ENCODE measurements around the gene SNRNP70. TPM values are rescaled to one million over a fixed set of nuclear protein-coding genes. Genes with fewer than 3 reads are reported as not detected.
A peak's percentile ranks its signal among the peaks of the same experiment; 100 is the strongest.

The SNRNP70 gene
- total and polyA plus RNA-seq, 2 donors, result 166 to 191 TPM

DNA sequence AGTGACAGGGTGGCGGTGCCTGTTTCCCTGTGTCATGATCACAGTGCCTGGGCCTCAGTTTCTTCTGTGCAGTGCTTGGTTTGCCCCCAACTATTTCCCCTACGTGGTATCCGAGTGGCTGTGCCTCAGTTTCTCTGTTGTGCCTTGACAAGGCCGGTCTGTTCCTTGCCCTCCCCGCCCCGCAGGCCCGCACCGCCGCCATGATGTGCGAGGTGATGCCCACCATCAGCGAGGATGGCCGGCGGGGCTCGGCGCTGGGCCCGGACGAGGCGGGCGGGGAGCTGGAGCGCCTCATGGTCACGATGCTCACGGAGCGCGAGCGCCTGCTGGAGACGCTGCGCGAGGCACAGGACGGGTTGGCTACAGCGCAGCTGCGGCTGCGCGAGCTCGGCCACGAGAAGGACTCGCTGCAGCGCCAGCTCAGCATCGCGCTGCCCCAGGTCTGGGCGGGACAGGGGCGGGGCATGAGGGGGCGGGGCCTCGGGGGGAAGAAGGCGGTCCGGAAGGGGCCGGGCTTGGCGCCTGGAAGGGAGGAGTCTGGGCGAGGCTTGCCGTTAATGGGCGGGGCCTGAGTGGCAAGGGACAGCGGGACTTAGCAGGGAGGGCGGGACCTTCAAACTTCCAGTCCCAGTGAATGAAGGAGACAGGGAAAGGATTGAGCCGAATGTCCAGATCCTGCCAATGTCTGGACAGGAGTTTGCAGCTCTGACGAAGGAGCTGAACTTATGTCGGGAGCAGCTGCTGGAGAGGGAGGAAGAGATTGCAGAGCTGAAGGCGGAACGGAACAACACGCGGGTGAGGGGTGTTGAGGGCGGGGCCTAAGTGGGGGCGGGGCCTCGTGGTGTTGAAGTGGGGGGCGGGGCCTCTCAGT is 42.7 kb downstream of the SNRNP70 start:
- 3% methylated on average over 63 of the region's 63 CpGs for WGBS
- peak; percentile 93 for DNase-seq (ENCODE audit: extremely low spot score)
- H3K36me3 ChIP-seq (ENCODE audit: insufficient read depth), result no peaks in the 10 kb centered on the region
- H3K27ac ChIP-seq (ENCODE audit: low read depth), result peak overlapping the region; percentile 44
- no peaks in the 10 kb centered on the region for H3K4me1 ChIP-seq (ENCODE audit: insufficient read depth)
- H3K4me3 ChIP-seq (ENCODE audit: low read depth, low read length), result peak overlapping the region; percentile 14

GRCh38 chr19:49128545-49129237 is 43.4 kb downstream of the SNRNP70 start:
- H3K4me3 ChIP-seq (ENCODE audit: low read depth, low read length), result no peak overlapping the region
- DNase-seq (ENCODE audit: extremely low spot score), result no peak
- H3K27ac ChIP-seq (ENCODE audit: low read depth), result no peak overlapping the region
- H3K36me3 ChIP-seq (ENCODE audit: insufficient read depth), result no peaks in the 10 kb centered on the region
- WGBS, result 67% methylated on average over 15 of the region's 15 CpGs
- no peaks in the 10 kb centered on the region for H3K4me1 ChIP-seq (ENCODE audit: insufficient read depth)

- DNase-seq (ENCODE audit: extremely low spot score), result no peak
- 66% methylated on average over 16 of the region's 16 CpGs for WGBS
- no peak overlapping the region for H3K27ac ChIP-seq (ENCODE audit: low read depth)
Observed at GRCh38 chr19:49129238-49129583, 44.0 kb downstream of the SNRNP70 start.

GRCh38 chr19:49130325-49130724 is 45.1 kb downstream of the SNRNP70 start:
- H3K4me1 ChIP-seq (ENCODE audit: insufficient read depth), result no peaks in the 10 kb centered on the region
- no peak for DNase-seq (ENCODE audit: extremely low spot score)
- no peaks in the 10 kb centered on the region for H3K36me3 ChIP-seq (ENCODE audit: insufficient read depth)
- no peak overlapping the region for H3K27ac ChIP-seq (ENCODE audit: low read depth)
- H3K4me3 ChIP-seq (ENCODE audit: low read depth, low read length), result no peak overlapping the region
- 95% methylated on average over 24 of the region's 24 CpGs for WGBS

More at GRCh38 chr19:49129238-49129583, 44.0 kb downstream of the SNRNP70 start:
- Histone ChIP-seq H3K36me3 (ENCODE audit: insufficient read depth) (no peaks in the 10 kb centered on the region), H3K4me3 (ENCODE audit: low read depth, low read length) (no peak overlapping the region), H3K4me1 (ENCODE audit: insufficient read depth) (no peaks in the 10 kb centered on the region)

GRCh38 chr19:49132974-49133609 is 47.8 kb downstream of the SNRNP70 start:
- Histone ChIP-seq H3K27ac (ENCODE audit: low read depth) (no peak overlapping the region), H3K4me3 (ENCODE audit: low read depth, low read length) (no peak overlapping the region), H3K36me3 (ENCODE audit: insufficient read depth) (no peaks in the 10 kb centered on the region), H3K4me1 (ENCODE audit: insufficient read depth) (no peaks in the 10 kb centered on the region)
- 14% methylated on average over 49 of the region's 49 CpGs for WGBS
- DNase-seq (ENCODE audit: extremely low spot score), result no peak

GRCh38 chr19:49133621-49134454 is 48.6 kb downstream of the SNRNP70 start:
- Histone ChIP-seq H3K36me3 (ENCODE audit: insufficient read depth) (no peaks in the 10 kb centered on the region), H3K4me3 (ENCODE audit: low read depth, low read length) (no peak overlapping the region), H3K27ac (ENCODE audit: low read depth) (no peak overlapping the region), H3K4me1 (ENCODE audit: insufficient read depth) (no peaks in the 10 kb centered on the region)
- WGBS, result 19% methylated on average over 42 of the region's 42 CpGs
- DNase-seq (ENCODE audit: extremely low spot score), result no peak

GRCh38 chr19:49135686-49136085 is 50.4 kb downstream of the SNRNP70 start:
- H3K27ac ChIP-seq (ENCODE audit: low read depth), result peak overlapping the region; percentile 25

DNA sequence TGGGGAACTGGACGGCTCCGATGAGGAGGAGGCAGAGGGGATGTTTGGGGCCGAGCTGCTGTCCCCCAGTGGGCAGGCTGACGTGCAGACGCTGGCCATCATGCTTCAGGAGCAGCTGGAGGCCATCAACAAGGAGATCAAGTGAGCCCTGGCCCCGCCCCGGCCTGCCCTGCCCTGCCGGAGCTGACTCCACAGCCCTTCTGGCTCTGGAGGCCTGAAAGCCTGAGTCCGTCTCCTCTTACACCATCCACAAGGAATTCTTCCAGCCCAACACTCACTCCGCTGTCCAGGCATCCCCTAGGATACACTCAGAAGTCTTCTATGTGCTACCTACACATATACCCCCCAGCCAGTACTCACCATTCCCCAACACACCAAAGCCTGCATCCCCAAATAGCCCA is 51.5 kb downstream of the SNRNP70 start:
- 59% methylated on average over 10 of the region's 10 CpGs for WGBS
- Histone ChIP-seq H3K36me3 (ENCODE audit: insufficient read depth) (no peaks in the 10 kb centered on the region), H3K4me3 (ENCODE audit: low read depth, low read length) (no peak overlapping the region), H3K27ac (ENCODE audit: low read depth) (no peak overlapping the region), H3K4me1 (ENCODE audit: insufficient read depth) (no peaks in the 10 kb centered on the region)
- DNase-seq (ENCODE audit: extremely low spot score), result no peak

More at GRCh38 chr19:49135686-49136085, 50.4 kb downstream of the SNRNP70 start:
- Histone ChIP-seq H3K4me3 (ENCODE audit: low read depth, low read length) (no peak overlapping the region), H3K36me3 (ENCODE audit: insufficient read depth) (no peaks in the 10 kb centered on the region), H3K4me1 (ENCODE audit: insufficient read depth) (no peaks in the 10 kb centered on the region)
- DNase-seq (ENCODE audit: extremely low spot score), result no peak
- 92% methylated on average over 5 of the region's 5 CpGs for WGBS

DNA sequence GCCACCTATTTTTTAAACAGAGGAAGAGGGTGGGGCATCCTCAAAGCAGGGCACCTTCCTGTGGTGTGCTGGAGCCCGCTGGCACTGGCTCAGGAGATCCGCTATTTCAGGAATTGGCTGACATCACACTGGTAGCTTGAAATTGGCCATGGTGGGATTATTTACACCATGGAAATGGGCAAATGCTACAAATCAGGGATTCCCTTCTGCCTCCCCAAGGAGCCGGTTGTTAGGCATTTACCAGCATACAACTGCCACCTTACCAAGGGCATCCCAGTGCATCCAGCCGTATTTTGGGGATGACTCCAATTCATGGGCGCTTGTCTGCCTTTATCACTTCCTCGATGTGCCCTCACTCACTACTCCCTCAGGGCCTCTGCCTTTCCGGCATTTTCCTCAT is 55.7 kb downstream of the SNRNP70 start:
- Histone ChIP-seq H3K27ac (ENCODE audit: low read depth) (no peak overlapping the region), H3K4me3 (ENCODE audit: low read depth, low read length) (no peak overlapping the region), H3K36me3 (ENCODE audit: insufficient read depth) (no peaks in the 10 kb centered on the region), H3K4me1 (ENCODE audit: insufficient read depth) (no peaks in the 10 kb centered on the region)
- WGBS, result 86% methylated on average over 7 of the region's 7 CpGs
- DNase-seq (ENCODE audit: extremely low spot score), result no peak

DNA sequence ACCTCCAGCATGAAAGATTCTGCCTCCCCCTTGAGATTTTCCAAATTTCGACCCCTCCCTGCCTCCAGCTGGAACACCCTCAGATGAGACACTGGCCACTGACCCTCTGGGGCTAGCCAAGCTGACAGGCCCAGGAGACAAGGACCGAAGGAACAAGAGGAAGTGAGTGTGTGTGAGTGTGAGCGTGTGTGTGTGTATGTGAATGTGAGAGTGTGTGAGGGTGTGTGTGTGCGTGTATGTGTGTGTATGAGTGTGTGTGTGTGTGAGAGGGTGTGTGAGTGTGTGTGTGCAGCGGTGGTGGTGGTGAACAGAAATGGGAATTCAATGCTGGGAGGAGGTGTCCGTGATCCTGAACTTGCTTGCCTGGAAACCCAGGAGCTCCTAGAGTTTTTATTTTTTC is 56.1 kb downstream of the SNRNP70 start:
- H3K4me3 ChIP-seq (ENCODE audit: low read depth, low read length), result no peak overlapping the region
- H3K4me1 ChIP-seq (ENCODE audit: insufficient read depth), result no peaks in the 10 kb centered on the region
- WGBS, result 79% methylated on average over 6 of the region's 6 CpGs
- no peaks in the 10 kb centered on the region for H3K36me3 ChIP-seq (ENCODE audit: insufficient read depth)
- no peak for DNase-seq (ENCODE audit: extremely low spot score)
- no peak overlapping the region for H3K27ac ChIP-seq (ENCODE audit: low read depth)

DNA sequence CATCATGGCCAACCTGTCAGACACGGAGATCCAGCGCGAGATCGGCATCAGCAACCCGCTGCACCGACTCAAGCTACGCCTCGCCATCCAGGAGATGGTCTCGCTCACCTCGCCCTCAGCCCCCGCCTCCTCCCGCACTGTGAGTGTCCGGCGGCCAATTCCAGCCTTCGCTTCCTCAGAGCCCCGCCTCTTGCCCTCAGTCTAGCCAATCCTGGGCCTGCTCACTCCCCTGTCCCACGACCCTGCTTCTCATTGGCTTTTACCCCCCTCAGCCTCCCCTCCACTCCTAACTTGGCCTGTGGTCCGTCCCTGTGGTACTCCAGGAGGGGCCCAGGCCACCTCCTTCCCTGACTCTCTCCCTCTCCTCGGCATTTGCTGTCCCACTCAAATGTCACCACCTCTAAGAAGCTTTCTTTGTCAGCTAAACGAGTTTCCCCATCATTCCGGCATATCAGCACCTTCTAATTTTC is 57.6 kb downstream of the SNRNP70 start:
- peak overlapping the region; percentile 11 for H3K4me3 ChIP-seq (ENCODE audit: low read depth, low read length)
- H3K27ac ChIP-seq (ENCODE audit: low read depth), result no peak overlapping the region
- H3K4me1 ChIP-seq (ENCODE audit: insufficient read depth), result no peaks in the 10 kb centered on the region
- WGBS, result 4% methylated on average over 21 of the region's 21 CpGs
- no peaks in the 10 kb centered on the region for H3K36me3 ChIP-seq (ENCODE audit: insufficient read depth)
- peak; percentile 77 for DNase-seq (ENCODE audit: extremely low spot score)

- Histone ChIP-seq H3K4me1 (ENCODE audit: insufficient read depth) (no peaks in the 10 kb centered on the region), H3K4me3 (ENCODE audit: low read depth, low read length) (no peak overlapping the region), H3K36me3 (ENCODE audit: insufficient read depth) (no peaks in the 10 kb centered on the region), H3K27ac (ENCODE audit: low read depth) (no peak overlapping the region)
- DNase-seq (ENCODE audit: extremely low spot score), result no peak
- 8% methylated on average over 30 of the region's 30 CpGs for WGBS
Observed at GRCh38 chr19:49145573-49146407, 60.5 kb downstream of the SNRNP70 start.

Measured in urinary bladder (tissue), 4 donors.